Naive thymus-derived CD8-positive, alpha-beta T cell (primary cell): ENCODE measurements around the gene RAB11FIP4. TPM values are rescaled to one million over a fixed set of nuclear protein-coding genes. Genes with fewer than 3 reads are reported as not detected.

ENCODE experiments used
- ATAC-seq, 2 donors: fragments of 150-1000 bp; cut with Tn5 transposase in 1 of 2; sonication (Bioruptor Pico), chemical (Tn5 transposase) in 1 of 2; 1 replicate in 1 of 2; 2 replicates in 1 of 2; pipeline ENCODE4 v1.10.0; 2021; ENCODE audit warnings: mild to moderate bottlenecking in 2 of 2, moderate library complexity in 2 of 2
- POLR2A ChIA-PET: fragments of 350-600 bp; sonication (Branson Sonifier 250); formaldehyde crosslinking; loops from one replicate; lab custom pipeline; 2021; ENCODE audit warnings: antibody characterized with exemption; lab: Charles Lee
- DNase-seq, 10 donors: peaks; one replicate each; pipeline versions ENCODE4 v3.0.0 to v3.0.0-alpha.2; 2020 to 2022
- H3K27ac Mint-ChIP-seq, 10 donors: one replicate each; pipeline ENCODE4 v1.8.0; 2020 to 2022; ENCODE audit warnings: mild to moderate bottlenecking in 10 of 10, mixed read lengths in 10 of 10, moderate library complexity in 4 of 10, inconsistent platforms in 1 of 10
- H3K27me3 Mint-ChIP-seq, 5 donors: one replicate each; pipeline ENCODE4 v1.8.0; 2021 to 2022; ENCODE audit warnings: mixed read lengths in 5 of 5
- H3K36me3 Mint-ChIP-seq, 3 donors: one replicate each; pipeline ENCODE4 v1.8.0; 2020 to 2022; ENCODE audit warnings: mixed read lengths in 3 of 3, mild to moderate bottlenecking in 2 of 3, inconsistent platforms in 1 of 3
- H3K4me1 Mint-ChIP-seq, 4 donors: one replicate each; pipeline ENCODE4 v1.8.0; 2021 to 2022; ENCODE audit warnings: mixed read lengths in 4 of 4
- H3K4me3 Mint-ChIP-seq, 10 donors: one replicate each; pipeline ENCODE4 v1.8.0; 2020 to 2022; ENCODE audit warnings: mild to moderate bottlenecking in 10 of 10, mixed read lengths in 10 of 10, moderate library complexity in 6 of 10, inconsistent platforms in 1 of 10
- H3K9me3 Mint-ChIP-seq, 9 donors: one replicate each; pipeline ENCODE4 v1.8.0; 2020 to 2022; ENCODE audit warnings: mixed read lengths in 9 of 9, mild to moderate bottlenecking in 3 of 9, inconsistent platforms in 1 of 9, moderate library complexity in 1 of 9
- polyA plus RNA-seq, 3 donors: library from polyadenylated mRNA; unstranded; fragments of 300-500 nt; fragmentation: Illumina TruSeq; gene quantifications; one replicate each; pipeline ENCODE4 v1.2.3, GENCODE V29; 2021
- total RNA-seq, 8 experiments: library from RNA in 2 of 8; stranded (reverse) in 2 of 8; gene quantifications; one replicate each; pipeline ENCODE4 v1.2.3 and lab custom pipeline; 2021 to 2026

RAB11FIP4 gene
- total and polyA plus RNA-seq, 5 experiments from 2014 or later: 14.9 to 51.1 (median 18.6) TPM

- Mint-ChIP-seq H3K27ac (no peak overlapping the region), H3K4me3 (peak overlapping the region in 3 of 10 donors; percentile 1 to 29 (median 23)), H3K4me1 (peaks cover 9 to 17% (median 13%) of the 10 kb centered on the region in 4 donors), H3K27me3 (peaks cover 17 to 37% (median 28%) of the 10 kb centered on the region in 5 donors), H3K36me3 (peaks cover 0 to 4% (median 0%) of the 10 kb centered on the region in 3 donors), H3K9me3 (no peaks in the 10 kb centered on the region)
- DNase-seq (peak in 9 of 10 donors; percentile 10 to 49 (median 37)), ATAC-seq (peak; percentile 64 to 71)
- POLR2A ChIA-PET: interaction anchor here (0.5 kb wide), 1 partner anchor 10 kb away, joined by 6 read pairs; no protein-coding TSS in a partner anchor
These were observed 2.5 kb upstream of the RAB11FIP4 start for GRCh38 chr17:31388770-31389656.

DNA sequence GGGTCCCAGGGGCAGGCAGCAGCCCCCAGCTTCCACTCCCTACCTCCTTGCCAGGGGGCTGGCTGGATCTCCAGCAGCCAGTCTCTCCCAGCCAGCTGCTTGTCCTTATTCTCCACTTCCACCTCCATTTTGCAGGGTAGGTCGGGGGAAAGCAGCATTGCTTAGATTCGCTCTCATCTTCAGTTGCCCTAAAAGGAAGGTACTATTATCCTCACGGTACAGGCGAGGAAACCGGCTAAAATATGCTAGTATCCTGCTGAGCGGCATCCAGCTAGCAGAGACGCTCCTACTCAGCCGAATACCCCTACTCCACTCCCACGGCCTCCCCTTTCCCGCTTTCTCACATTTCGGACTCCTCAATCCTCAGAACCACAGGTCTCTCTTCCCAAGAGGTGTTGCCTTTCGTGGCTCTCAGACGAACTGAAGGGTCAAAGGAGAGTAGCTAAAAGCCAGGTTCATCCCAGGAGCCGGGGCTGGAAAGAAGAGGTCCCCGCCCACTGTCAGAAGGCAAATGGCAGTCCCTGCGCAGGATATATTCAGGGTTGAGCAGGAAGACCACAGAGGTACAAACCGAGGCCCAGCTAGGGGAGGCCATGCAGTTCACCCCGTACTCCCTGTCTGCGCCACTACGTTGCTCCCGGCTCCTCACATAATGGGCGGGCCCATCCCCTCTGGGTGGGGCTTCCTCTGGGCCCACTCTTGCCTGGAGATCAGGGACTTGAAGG lies 1.7 kb upstream of the RAB11FIP4 start:
- DNase-seq (no peak), ATAC-seq (peak in 1 of 2 donors; percentile 7)
- peaks cover 9 to 17% (median 15%) of the 10 kb centered on the region in 4 donors for H3K4me1 Mint-ChIP-seq
- no peak overlapping the region for H3K27ac Mint-ChIP-seq
- POLR2A ChIA-PET: interaction anchor here (0.5 kb wide), 1 partner anchor 10 kb away, joined by 6 read pairs; no protein-coding TSS in a partner anchor
- no peaks in the 10 kb centered on the region for H3K9me3 Mint-ChIP-seq
- peaks cover 22 to 43% (median 33%) of the 10 kb centered on the region in 5 donors for H3K27me3 Mint-ChIP-seq
- H3K4me3 Mint-ChIP-seq: peak overlapping the region; percentile 54 to 85 (median 74)
- H3K36me3 Mint-ChIP-seq: peaks cover 0 to 4% (median 0%) of the 10 kb centered on the region in 3 donors

DNA sequence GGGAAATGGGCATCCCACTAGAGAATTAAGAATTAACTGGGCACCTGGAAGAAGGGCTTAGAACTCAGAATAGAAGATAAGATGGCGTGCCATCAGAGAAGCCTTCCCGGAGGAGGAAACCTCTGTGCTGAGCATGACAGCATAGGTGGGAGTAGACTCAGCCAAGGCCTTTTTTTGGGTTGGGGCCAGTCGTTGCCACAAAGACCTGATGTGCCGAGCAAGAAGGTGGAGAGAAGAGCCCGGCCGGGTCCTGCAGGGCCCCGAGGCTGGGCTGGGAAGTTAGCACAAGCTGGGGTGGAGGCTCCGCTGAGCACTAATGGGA lies 1.1 kb upstream of the RAB11FIP4 start:
- Mint-ChIP-seq H3K9me3 (no peaks in the 10 kb centered on the region), H3K4me3 (peak overlapping the region; percentile 54 to 85 (median 74)), H3K4me1 (peaks cover 9 to 17% (median 15%) of the 10 kb centered on the region in 4 donors), H3K27me3 (peaks cover 25 to 46% (median 36%) of the 10 kb centered on the region in 5 donors), H3K36me3 (peaks cover 0 to 4% (median 0%) of the 10 kb centered on the region in 3 donors), H3K27ac (peak overlapping the region in 1 of 10 donors; percentile 33)
- DNase-seq (no peak), ATAC-seq (no peak)
- POLR2A ChIA-PET: no interaction called here

GRCh38 chr17:31390748-31391495 lies 553 bp upstream of the RAB11FIP4 start:
- ATAC-seq: peak; percentile 26 to 31
- DNase-seq: no peak
- H3K9me3 Mint-ChIP-seq: no peaks in the 10 kb centered on the region
- H3K27ac Mint-ChIP-seq: peak overlapping the region in 1 of 10 donors; percentile 33
- POLR2A ChIA-PET: no interaction called here
- peaks cover 28 to 51% (median 39%) of the 10 kb centered on the region in 5 donors for H3K27me3 Mint-ChIP-seq
- peak overlapping the region; percentile 59 to 85 (median 76) for H3K4me3 Mint-ChIP-seq
- H3K36me3 Mint-ChIP-seq: peaks cover 0 to 4% (median 0%) of the 10 kb centered on the region in 3 donors
- H3K4me1 Mint-ChIP-seq: peaks cover 9 to 17% (median 15%) of the 10 kb centered on the region in 4 donors

DNA sequence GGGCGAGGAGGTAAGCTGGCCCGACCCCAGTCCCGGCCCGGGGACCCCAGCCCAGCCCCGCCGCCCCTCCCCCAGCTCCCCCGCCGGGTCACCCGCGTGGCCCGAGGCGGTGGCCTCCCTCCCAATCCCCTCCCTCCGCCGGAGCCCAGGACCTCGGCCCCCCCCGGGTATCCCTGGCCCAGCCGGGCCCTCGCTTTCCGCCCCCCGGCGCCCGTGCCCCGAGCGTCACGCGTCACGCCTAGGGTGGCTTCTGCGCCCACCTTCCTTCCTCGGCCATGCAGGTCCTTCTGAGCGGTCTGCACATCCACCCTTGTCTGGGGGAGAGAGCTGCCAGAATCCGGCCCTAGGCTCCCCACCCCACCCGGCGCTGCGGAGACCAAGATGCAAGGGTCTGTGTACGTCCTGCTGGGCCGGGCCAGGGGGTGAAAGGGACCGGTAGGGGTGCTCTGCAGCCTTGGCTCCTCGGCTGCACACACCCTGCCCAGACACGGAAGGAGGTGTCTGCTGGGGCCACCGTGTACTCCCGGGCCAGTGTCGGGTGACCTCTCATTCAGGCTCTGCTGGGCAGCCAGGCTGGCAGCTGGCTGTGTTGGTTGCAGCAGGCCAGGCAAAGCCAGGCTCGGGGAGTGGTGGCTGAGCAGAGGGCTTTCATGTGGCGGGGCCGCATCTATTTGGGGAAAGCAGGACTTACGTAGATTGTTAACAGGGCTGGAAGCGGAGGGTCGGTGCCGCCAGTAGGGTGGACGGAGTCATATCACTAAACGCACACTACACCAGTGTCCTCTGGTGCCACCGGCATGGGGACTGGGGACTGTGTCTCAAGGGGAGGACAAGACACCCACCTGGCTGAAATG lies 754 bp downstream of the RAB11FIP4 start:
- Mint-ChIP-seq H3K27me3 (peaks cover 32 to 63% (median 47%) of the 10 kb centered on the region in 5 donors), H3K9me3 (no peaks in the 10 kb centered on the region), H3K4me1 (peaks cover 9 to 17% (median 15%) of the 10 kb centered on the region in 4 donors), H3K36me3 (peaks cover 0 to 4% (median 0%) of the 10 kb centered on the region in 3 donors), H3K4me3 (peak overlapping the region; percentile 63 to 80 (median 73)), H3K27ac (peak overlapping the region in 4 of 10 donors; percentile 13 to 74 (median 46))
- POLR2A ChIA-PET: no interaction called here
- ATAC-seq (peak in 1 of 2 donors; percentile 18), DNase-seq (peak in 1 of 10 donors; percentile 57)

GRCh38 chr17:31392856-31393748 lies 1.6 kb downstream of the RAB11FIP4 start:
- no peaks in the 10 kb centered on the region for H3K9me3 Mint-ChIP-seq
- POLR2A ChIA-PET: no interaction called here
- DNase-seq (no peak), ATAC-seq (no peak)
- H3K4me3 Mint-ChIP-seq: peak overlapping the region; percentile 63 to 80 (median 73)
- H3K27ac Mint-ChIP-seq: peak overlapping the region in 1 of 10 donors; percentile 22
- H3K36me3 Mint-ChIP-seq: peaks cover 0 to 4% (median 0%) of the 10 kb centered on the region in 3 donors
- H3K27me3 Mint-ChIP-seq: peaks cover 32 to 64% (median 47%) of the 10 kb centered on the region in 5 donors
- peaks cover 9 to 17% (median 15%) of the 10 kb centered on the region in 4 donors for H3K4me1 Mint-ChIP-seq

DNA sequence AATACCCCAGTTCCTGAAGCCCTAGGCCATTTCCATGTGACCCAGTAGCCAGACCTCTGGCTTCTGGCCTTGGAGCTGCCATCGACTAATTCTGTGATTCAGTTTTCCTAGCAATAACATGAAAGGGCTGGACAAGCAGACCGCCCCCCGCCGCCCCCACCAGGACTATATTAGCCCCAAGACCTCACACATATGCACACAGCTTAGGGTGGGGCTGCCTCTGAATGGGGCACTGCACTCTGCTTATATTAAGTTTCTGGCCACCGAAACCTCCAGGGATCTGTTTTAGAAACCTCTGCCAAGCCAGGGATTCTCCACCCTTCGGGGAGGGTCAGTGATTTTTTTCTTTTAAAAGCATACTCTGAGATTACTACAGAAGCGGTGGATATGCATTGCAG lies 2.3 kb downstream of the RAB11FIP4 start:
- H3K4me3 Mint-ChIP-seq: peak overlapping the region in 9 of 10 donors; percentile 28 to 74 (median 43)
- peaks cover 0 to 1% (median 0%) of the 10 kb centered on the region in 9 donors for H3K9me3 Mint-ChIP-seq
- no peak overlapping the region for H3K27ac Mint-ChIP-seq
- POLR2A ChIA-PET: no interaction called here
- peaks cover 9 to 17% (median 15%) of the 10 kb centered on the region in 4 donors for H3K4me1 Mint-ChIP-seq
- H3K27me3 Mint-ChIP-seq: peaks cover 33 to 70% (median 51%) of the 10 kb centered on the region in 5 donors
- DNase-seq (no peak), ATAC-seq (no peak)
- peaks cover 0 to 4% (median 0%) of the 10 kb centered on the region in 3 donors for H3K36me3 Mint-ChIP-seq

- Mint-ChIP-seq H3K4me1 (peaks cover 9 to 16% (median 15%) of the 10 kb centered on the region in 4 donors), H3K36me3 (peaks cover 0 to 4% (median 0%) of the 10 kb centered on the region in 3 donors), H3K27me3 (peaks cover 33 to 72% (median 51%) of the 10 kb centered on the region in 5 donors), H3K9me3 (peaks cover 0 to 1% (median 0%) of the 10 kb centered on the region in 9 donors), H3K27ac (no peak overlapping the region), H3K4me3 (no peak overlapping the region)
- DNase-seq (peak in 7 of 10 donors; percentile 18 to 49 (median 30)), ATAC-seq (peak in 1 of 2 donors; percentile 57)
- POLR2A ChIA-PET: no interaction called here
These were observed 3.1 kb downstream of the RAB11FIP4 start for GRCh38 chr17:31394544-31394943.

- Mint-ChIP-seq H3K4me3 (no peak overlapping the region), H3K36me3 (peaks cover 0 to 4% (median 0%) of the 10 kb centered on the region in 3 donors), H3K27ac (no peak overlapping the region), H3K9me3 (peaks cover 0 to 1% (median 0%) of the 10 kb centered on the region in 9 donors), H3K4me1 (peaks cover 3 to 9% (median 6%) of the 10 kb centered on the region in 4 donors), H3K27me3 (peaks cover 27 to 56% (median 48%) of the 10 kb centered on the region in 5 donors)
- DNase-seq (no peak), ATAC-seq (no peak)
- POLR2A ChIA-PET: no interaction called here
These were observed 5.9 kb downstream of the RAB11FIP4 start for GRCh38 chr17:31397256-31397939.
